DOHH2 (cell line): Measurements from ENCODE around the gene NLK.

Experiments
- CTCF ChIP-seq: fragments of 200-600 bp; sonication (generic); IDR thresholded peaks from one replicate; pipeline ENCODE4 v1.5.1; 2014; ENCODE audit warnings: antibody characterized with exemption, mild to moderate bottlenecking, low read depth, low read length; ENCODE audit not compliant: poor library complexity, severe bottlenecking
- EZH2phosphoT487 ChIP-seq: fragments of 200-600 bp; sonication (generic); IDR thresholded peaks from 2 replicates; pipeline ENCODE4 v1.6.1; 2017; ENCODE audit warnings: borderline replicate concordance, mild to moderate bottlenecking, antibody characterized with exemption, low read length, moderate library complexity, mixed read lengths

- TF ChIP-seq CTCF = no peak
- no peak for TF ChIP-seq EZH2phosphoT487
These were observed 162.3 kb downstream of the NLK start for GRCh38 chr17:28204751-28205150.
